H54 (cell line): ENCODE results near the gene USP4.
A peak's percentile ranks its signal among the peaks of the same experiment; 100 is the strongest.

Source experiments
- DNase-seq: peaks from one replicate; pipeline ENCODE4 v3.0.0; 2011; ENCODE audit warnings: low spot score, mixed read lengths; ENCODE audit not compliant: insufficient read length
- FAIRE-seq: peaks from 3 replicates; lab custom pipeline; 2011; peaks lifted over from hg19 to GRCh38; lab: Jason Lieb, UNC
- POLR2A ChIP-seq: IDR thresholded peaks from 2 replicates; pipeline ENCODE4 v1.6.1; 2011; ENCODE audit warnings: low read depth, mild to moderate bottlenecking, low read length

Gene USP4

GRCh38 chr3:49296781-49297411 is 43.0 kb downstream of the USP4 start:
- TF ChIP-seq POLR2A, result no peak
- no peak for FAIRE-seq
- DNase-seq, result no peak

GRCh38 chr3:49295489-49296058 is 44.3 kb downstream of the USP4 start:
- no peak for FAIRE-seq
- no peak for TF ChIP-seq POLR2A

DNA sequence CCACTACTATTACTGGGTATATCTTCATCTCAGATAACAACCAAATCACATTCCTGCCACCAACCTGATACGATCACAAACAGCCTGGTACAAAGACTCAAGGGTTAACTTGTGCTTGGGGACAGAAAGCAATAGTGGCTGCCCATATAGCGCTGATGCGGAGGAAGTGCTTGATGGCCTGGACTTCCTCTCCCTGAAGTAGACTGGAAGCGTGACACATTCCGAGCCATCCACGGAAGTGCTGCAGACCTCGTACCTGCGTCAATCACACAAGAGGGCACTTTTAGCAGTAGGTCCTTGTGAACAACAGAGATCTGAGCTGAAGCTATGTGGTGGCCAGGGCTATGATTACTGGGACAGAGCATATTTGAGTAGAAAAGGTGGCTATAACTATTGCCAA is 45.5 kb downstream of the USP4 start:
- TF ChIP-seq POLR2A, result no peak
- no peak for DNase-seq
- FAIRE-seq, result no peak

More at GRCh38 chr3:49295489-49296058, 44.3 kb downstream of the USP4 start:
- DNase-seq, result no peak

DNA sequence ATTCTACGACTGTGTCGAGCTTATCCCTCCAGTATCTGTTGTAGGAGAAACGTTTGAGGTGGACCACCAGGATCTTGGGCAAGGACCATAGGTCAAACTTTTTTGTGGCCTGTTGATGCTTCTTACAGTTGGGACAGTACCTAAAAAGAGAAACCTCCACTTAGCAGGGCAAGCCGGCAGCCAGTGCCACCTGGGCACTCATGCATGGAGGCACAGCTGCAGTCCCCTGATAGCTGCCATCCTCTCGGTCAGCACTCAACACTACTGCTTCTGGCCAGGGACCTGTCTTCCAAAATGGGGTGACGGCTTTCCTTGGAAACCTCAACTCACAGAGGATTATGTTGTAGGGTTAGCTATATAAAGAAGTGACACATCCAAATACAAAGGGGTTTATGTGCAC is 55.9 kb downstream of the USP4 start:
- DNase-seq, result no peak
- no peak for FAIRE-seq

DNA sequence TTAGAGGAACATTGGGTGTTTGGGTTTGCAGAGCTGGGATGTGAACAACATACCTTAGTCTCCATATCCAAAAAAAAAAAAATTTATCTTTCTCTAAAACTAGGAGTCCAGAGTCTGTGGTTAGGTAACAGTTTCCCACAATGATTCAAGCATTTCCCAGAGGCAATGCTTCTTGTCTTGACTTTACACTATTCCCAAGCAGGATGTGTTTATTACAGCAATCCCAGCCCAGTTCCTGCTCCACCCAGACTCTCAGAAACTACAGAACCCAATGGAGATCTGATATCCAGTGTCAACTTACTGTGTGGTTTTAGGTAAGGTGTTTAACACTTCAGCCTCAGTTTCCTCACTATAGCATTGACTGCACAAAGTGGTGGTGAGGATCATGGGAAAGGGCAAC is 60.5 kb downstream of the USP4 start:
- TF ChIP-seq POLR2A, result no peak
- DNase-seq, result no peak
- FAIRE-seq, result no peak

More for the DNA sequence above, 55.9 kb downstream of the USP4 start:
- TF ChIP-seq POLR2A, result no peak

DNA sequence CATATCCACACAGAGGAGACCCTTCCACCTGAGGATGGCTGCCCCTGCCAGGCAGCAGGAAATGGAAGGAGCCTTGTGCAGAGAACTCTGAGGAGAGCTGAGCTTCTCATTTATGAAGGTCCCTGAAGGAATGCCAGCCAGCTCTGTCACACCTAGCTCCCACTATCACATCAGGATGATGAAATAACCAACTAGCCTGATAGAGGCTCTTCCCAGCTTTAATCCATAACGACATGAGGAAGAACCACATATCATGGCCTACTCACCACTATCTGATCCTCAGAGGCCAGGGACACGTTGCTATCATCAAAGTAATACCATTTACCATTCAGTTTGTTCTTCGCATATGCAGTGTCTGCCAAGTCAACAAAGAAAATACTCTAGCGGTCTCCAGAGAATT is 61.3 kb downstream of the USP4 start:
- DNase-seq (no peak), FAIRE-seq (no peak)
- no peak for TF ChIP-seq POLR2A

GRCh38 chr3:49277383-49277775 is 62.5 kb downstream of the USP4 start:
- no peak for TF ChIP-seq POLR2A
- FAIRE-seq (no peak), DNase-seq (no peak)

DNA sequence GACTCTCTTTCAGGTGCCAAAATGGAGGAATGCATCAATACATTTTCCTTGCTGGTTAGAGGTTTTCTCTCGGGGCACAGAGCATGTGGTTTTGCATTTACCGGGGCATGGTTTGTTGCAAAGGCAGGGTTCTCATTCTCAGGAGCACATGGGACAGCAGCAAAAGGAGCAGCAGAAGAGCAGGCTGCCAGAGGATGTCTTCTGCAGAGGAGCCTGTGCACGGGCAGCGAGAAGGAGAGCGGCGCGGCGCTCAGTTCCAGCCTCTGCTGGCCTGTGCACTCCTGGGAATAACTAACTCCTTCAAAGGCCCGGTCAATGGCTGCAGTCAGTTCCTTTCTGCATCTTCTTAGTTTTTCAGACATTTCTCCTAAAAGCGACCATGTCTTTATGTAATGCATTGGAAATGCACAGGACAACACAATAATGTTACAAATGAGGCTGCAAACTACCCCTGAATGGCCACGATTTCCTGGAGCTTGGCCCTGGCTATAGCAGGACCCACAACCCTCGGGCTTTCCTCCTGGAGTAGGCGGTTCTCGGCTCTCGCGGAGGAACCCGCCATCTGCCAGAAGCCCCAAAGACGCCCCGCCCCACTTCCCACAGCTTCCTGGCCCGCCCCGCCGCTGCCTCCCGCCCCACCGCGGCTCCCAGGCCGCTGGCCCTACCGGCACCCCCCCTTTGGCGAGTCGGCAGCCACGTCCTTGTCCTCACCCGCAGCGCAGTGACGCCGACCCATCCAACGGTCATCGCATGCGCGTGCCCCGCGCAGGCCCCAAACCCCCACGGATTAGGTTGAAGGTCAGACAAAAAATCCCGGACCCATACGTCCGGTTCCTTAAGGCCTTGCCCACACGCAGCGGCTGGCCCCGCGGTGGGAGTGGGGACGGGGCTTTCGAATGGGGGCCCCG is 63.1 kb downstream of the USP4 start, which contains the start of gene C3orf62:
Gene C3orf62, minus strand, starts transcription at position 758 of the 908 bp plus-strand sequence. Its CDS starts 360 bp downstream, at position 398.
- peak; percentile 40; the same call in 1 of the 2 replicates for TF ChIP-seq POLR2A
- no peak for FAIRE-seq
- peak; percentile 70 for DNase-seq

- no peak for TF ChIP-seq POLR2A
- DNase-seq, result no peak
These were observed 65.9 kb downstream of the USP4 start for GRCh38 chr3:49273825-49274532.

GRCh38 chr3:49271047-49271446 is 68.8 kb downstream of the USP4 start:
- FAIRE-seq, result no peak
- DNase-seq, result no peak
- no peak for TF ChIP-seq POLR2A

More at GRCh38 chr3:49273825-49274532, 65.9 kb downstream of the USP4 start:
- no peak for FAIRE-seq

DNA sequence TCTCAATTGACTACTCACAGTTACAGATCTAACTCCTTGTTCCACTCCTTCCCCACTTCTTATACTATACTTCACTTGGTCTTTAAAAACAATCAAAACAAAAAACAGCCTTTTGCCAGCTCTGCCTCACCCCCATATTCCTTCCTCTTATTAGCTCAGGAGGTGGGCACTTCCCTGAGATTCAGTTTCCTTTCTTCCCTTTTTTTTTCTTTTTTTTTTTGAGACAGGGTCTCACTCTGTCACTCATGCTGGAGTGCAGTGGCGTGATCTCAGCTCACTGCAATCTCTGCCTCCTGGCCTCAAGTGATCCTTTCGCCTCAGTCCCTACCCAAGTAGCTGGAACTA is 69.7 kb downstream of the USP4 start:
- FAIRE-seq (no peak), DNase-seq (no peak)
- no peak for TF ChIP-seq POLR2A

- FAIRE-seq, result no peak
- no peak for DNase-seq
- TF ChIP-seq POLR2A, result no peak
These were observed 70.3 kb downstream of the USP4 start for GRCh38 chr3:49269443-49270155.
